Liver (tissue), 9 donors: ENCODE measurements around the gene WHAMM. TPM values are rescaled to one million over a fixed set of nuclear protein-coding genes. Genes with fewer than 3 reads are reported as not detected.

ENCODE experiments used
- DNase-seq: peaks from one replicate; pipeline ENCODE4 v3.0.0-alpha.2; 2017; ENCODE audit warnings: low spot score
- H3K27ac ChIP-seq, 2 donors: one replicate each; pipeline ENCODE4 v1.7.0; 2013; ENCODE audit warnings: inconsistent platforms in 2 of 2, low read length in 2 of 2, control low read depth in 1 of 2, low read depth in 1 of 2, mild to moderate bottlenecking in 1 of 2
- H3K27me3 ChIP-seq, 4 donors: one replicate each; pipeline versions ENCODE4 v1.6.1 to v1.7.0; 2013; ENCODE audit warnings: low read length in 3 of 4, inconsistent platforms in 1 of 4, mild to moderate bottlenecking in 1 of 4, moderate library complexity in 1 of 4; ENCODE audit not compliant: control insufficient read depth in 4 of 4, insufficient read depth in 4 of 4
- H3K36me3 ChIP-seq, 4 donors: one replicate each; pipeline versions ENCODE4 v1.6.1 to v1.7.0; 2013; ENCODE audit warnings: low read length in 3 of 4, mild to moderate bottlenecking in 3 of 4, low read depth in 1 of 4, moderate library complexity in 1 of 4; ENCODE audit not compliant: control insufficient read depth in 4 of 4, insufficient read depth in 3 of 4
- H3K4me1 ChIP-seq, 4 donors: one replicate each; pipeline versions ENCODE4 v1.6.1 to v1.7.0; 2013; ENCODE audit warnings: low read length in 3 of 4, mild to moderate bottlenecking in 3 of 4, moderate library complexity in 1 of 4; ENCODE audit not compliant: control insufficient read depth in 4 of 4, insufficient read depth in 4 of 4
- H3K4me3 ChIP-seq, 3 donors: one replicate each; pipeline versions ENCODE4 v1.6.1 to v1.7.0; 2013; ENCODE audit warnings: low read length in 3 of 3, control low read depth in 1 of 3, low read depth in 1 of 3, mild to moderate bottlenecking in 1 of 3
- H3K9ac ChIP-seq, 2 donors: one replicate each; pipeline ENCODE4 v1.7.0; 2013; ENCODE audit warnings: low read length in 2 of 2, mild to moderate bottlenecking in 2 of 2, moderate library complexity in 2 of 2, control low read depth in 1 of 2, low read depth in 1 of 2
- H3K9me3 ChIP-seq, 4 donors: one replicate each; pipeline versions ENCODE4 v1.6.1 to v1.7.0; 2013; ENCODE audit warnings: low read length in 3 of 4; ENCODE audit not compliant: control insufficient read depth in 4 of 4
- ATF3 ChIP-seq: IDR thresholded peaks from 2 replicates; pipeline ENCODE4 v1.6.1; 2016; ENCODE audit warnings: antibody characterized with exemption
- EGR1 ChIP-seq, 2 donors: IDR thresholded peaks; 2 replicates each; pipeline ENCODE4 v1.6.1; 2016 to 2018; ENCODE audit warnings: antibody characterized with exemption in 2 of 2, low read depth in 2 of 2
- FOXA2 ChIP-seq: IDR thresholded peaks from 2 replicates; pipeline ENCODE4 v1.6.1; 2016; ENCODE audit warnings: antibody characterized with exemption
- GABPA ChIP-seq, 2 donors: IDR thresholded peaks in 1 of 2; conservative IDR thresholded peaks in 1 of 2; 2 replicates each; pipeline ENCODE4 v1.6.1; 2016; ENCODE audit warnings: antibody characterized with exemption in 2 of 2, mild to moderate bottlenecking in 1 of 2, moderate library complexity in 1 of 2
- HNF4A ChIP-seq, 2 donors: conservative IDR thresholded peaks; 2 replicates each; pipeline ENCODE4 v1.6.1; 2016; ENCODE audit warnings: antibody characterized with exemption in 2 of 2, mild to moderate bottlenecking in 2 of 2
- HNF4G ChIP-seq: IDR thresholded peaks from 2 replicates; pipeline ENCODE4 v1.6.1; 2016; ENCODE audit warnings: antibody characterized with exemption
- JUND ChIP-seq, 2 donors: IDR thresholded peaks; 2 replicates each; pipeline ENCODE4 v1.6.1; 2016; ENCODE audit warnings: antibody characterized with exemption in 2 of 2
- MAX ChIP-seq: IDR thresholded peaks from 2 replicates; pipeline ENCODE4 v1.6.1; 2016; ENCODE audit warnings: antibody characterized with exemption
- REST ChIP-seq: IDR thresholded peaks from 2 replicates; pipeline ENCODE4 v1.6.1; 2016; ENCODE audit warnings: antibody characterized with exemption, mild to moderate bottlenecking
- SP1 ChIP-seq: IDR thresholded peaks from 2 replicates; pipeline ENCODE4 v1.6.1; 2018; ENCODE audit warnings: antibody characterized with exemption, mild to moderate bottlenecking
- TAF1 ChIP-seq: conservative IDR thresholded peaks from 2 replicates; pipeline ENCODE4 v1.6.1; 2016; ENCODE audit warnings: antibody characterized with exemption, mild to moderate bottlenecking
- YY1 ChIP-seq: IDR thresholded peaks from 2 replicates; pipeline ENCODE4 v1.6.1; 2016; ENCODE audit warnings: antibody characterized with exemption, mild to moderate bottlenecking
- ZBTB33 ChIP-seq: IDR thresholded peaks from 2 replicates; pipeline ENCODE4 v1.6.1; 2016; ENCODE audit warnings: antibody characterized with exemption
- WGBS: extraction: QIAGEN DNeasy Blood & Tissue Kit; methylation state at CpG from one replicate; pipeline ENCODE4 v1.1.7; 2013; 5-methylcytosine and 5-hydroxymethylcytosine counted together
- polyA plus RNA-seq, 2 donors: library from polyadenylated mRNA; stranded (reverse) in 1 of 2; unstranded in 1 of 2; fragments of 200-250 nt in 1 of 2; fragments of >200 nt in 1 of 2; fragmentation: Nextera tagmentation in 1 of 2; extraction: Ambion mirVana in 1 of 2; gene quantifications; one replicate each; pipeline versions ENCODE4 v1.2.1 to v1.2.3, GENCODE V29; 2013 to 2015
- total RNA-seq, 2 donors: library from RNA; depleted of rRNA; stranded (reverse); fragments of >200 nt; gene quantifications; one replicate each; pipeline ENCODE4 v1.2.3, GENCODE V29; 2014
- donor health status: healthy.
- donor health status: healthy.
- donor health status: healthy.
- donor health status: healthy.
- donor health status: healthy.

The WHAMM gene
- total and polyA plus RNA-seq, 4 donors: 2.5 to 4.0 (median 3.2) TPM

- WGBS: 73% methylated on average over 4 of the region's 4 CpGs
- TF ChIP-seq MAX (no peak), HNF4G (no peak), ZBTB33 (no peak), HNF4A (conservative IDR thresholded peaks at IDR 0.05) (no peak), REST (no peak), GABPA (IDR thresholded peaks at IDR 0.05 in 1 of 2, conservative IDR thresholded peaks at IDR 0.05 in 1 of 2) (no peak)
- no peak for DNase-seq
- no peaks in the 10 kb centered on the region for H3K9me3 ChIP-seq
- no peaks in the 10 kb centered on the region for H3K36me3 ChIP-seq
- no peak overlapping the region for H3K9ac ChIP-seq
- H3K4me3 ChIP-seq: no peak overlapping the region
- H3K27me3 ChIP-seq: no peaks in the 10 kb centered on the region
- no peak overlapping the region for H3K27ac ChIP-seq
- H3K4me1 ChIP-seq: no peaks in the 10 kb centered on the region
These were observed 11.3 kb upstream of the WHAMM start for GRCh38 chr15:82798104-82798503.

- Histone ChIP-seq H3K27me3 (no peaks in the 10 kb centered on the region), H3K9me3 (no peaks in the 10 kb centered on the region), H3K4me3 (no peak overlapping the region), H3K36me3 (no peaks in the 10 kb centered on the region), H3K27ac (no peak overlapping the region), H3K4me1 (no peaks in the 10 kb centered on the region), H3K9ac (no peak overlapping the region)
- TF ChIP-seq ATF3: no peak
- DNase-seq: no peak
- whole genome bisulfite sequencing: 64% methylated on average over 5 of the region's 5 CpGs
These were observed 10.8 kb upstream of the WHAMM start for GRCh38 chr15:82798531-82799166.

- no peak for TF ChIP-seq HNF4G
- TF ChIP-seq TAF1: no peak
- no peak for TF ChIP-seq YY1
- no peak for TF ChIP-seq ATF3
- TF ChIP-seq FOXA2: no peak
- no peak for TF ChIP-seq MAX
- TF ChIP-seq REST: no peak
- no peak for TF ChIP-seq EGR1 (IDR thresholded peaks at IDR 0.05; ENCODE audit: low read depth in 2 of 2)
- no peak for TF ChIP-seq SP1
- no peak for TF ChIP-seq HNF4A (conservative IDR thresholded peaks at IDR 0.05)
- no peak for TF ChIP-seq JUND (IDR thresholded peaks at IDR 0.05)
- Histone ChIP-seq H3K9me3 (no peaks in the 10 kb centered on the region), H3K4me3 (no peak overlapping the region), H3K9ac (no peak overlapping the region), H3K27me3 (no peaks in the 10 kb centered on the region), H3K4me1 (no peaks in the 10 kb centered on the region), H3K27ac (no peak overlapping the region), H3K36me3 (no peaks in the 10 kb centered on the region)
- WGBS: 80% methylated on average over 7 of the region's 7 CpGs
- DNase-seq: no peak
These were observed 10.1 kb upstream of the WHAMM start for GRCh38 chr15:82799183-82799841.
